ENCODE measurements around the gene COPS2.

COPS2 gene

GRCh38 chr15:49131403-49131802 is 24.0 kb downstream of the COPS2 start:
- DNase-seq = no peak
- H3K23ac ChIP-seq (ENCODE audit: low read length) = no peak overlapping the region
- no peak overlapping the region for H3K18ac ChIP-seq (ENCODE audit: low read length)
- H4K8ac ChIP-seq (ENCODE audit: low read depth, low read length) = no peak overlapping the region
- no peak overlapping the region for H3K9ac ChIP-seq (ENCODE audit: low read length)
- no peak overlapping the region for H2BK15ac ChIP-seq (replicated peaks; ENCODE audit: low read depth)
- no peak overlapping the region for H3K4me2 ChIP-seq (ENCODE audit: low read length)
- H2BK120ac ChIP-seq (ENCODE audit: low read depth, low read length) = no peak overlapping the region
- no peak overlapping the region for H3K27ac ChIP-seq (ENCODE audit: low read depth, low read length)
- no peak overlapping the region for H4K5ac ChIP-seq (ENCODE audit: low read length)
- no peak overlapping the region for H2BK5ac ChIP-seq (ENCODE audit: low read length)
- no peak overlapping the region for H3K4me3 ChIP-seq (ENCODE audit: low read length)
- no peaks in the 10 kb centered on the region for H3K79me2 ChIP-seq (ENCODE audit: control insufficient read depth, insufficient read depth, low read length)
- H3K79me1 ChIP-seq (ENCODE audit: low read length) = no peaks in the 10 kb centered on the region
- H3K56ac ChIP-seq (ENCODE audit: low read length) = no peak overlapping the region
- H3K4me1 ChIP-seq (ENCODE audit: control insufficient read depth, low read depth, low read length) = no peaks in the 10 kb centered on the region
- WGBS (ENCODE audit: extremely low coverage, insufficient coverage, low lambda C conversion rate) = no CpG with 5 or more reads among the region's 3 CpGs
- H3K27me3 ChIP-seq (ENCODE audit: insufficient read depth, low read length, poor library complexity) = no peaks in the 10 kb centered on the region
- no peak overlapping the region for H2AK5ac ChIP-seq (ENCODE audit: low read length)
- H3K4ac ChIP-seq (ENCODE audit: low read depth, low read length) = no peak overlapping the region
- H3K36me3 ChIP-seq (ENCODE audit: control insufficient read depth, insufficient read depth, low read length) = peaks cover 2% of the 10 kb centered on the region

GRCh38 chr15:49124371-49124770 is 31.0 kb downstream of the COPS2 start:
- no CpG with 5 or more reads among the region's 2 CpGs for WGBS (ENCODE audit: extremely low coverage, insufficient coverage, low lambda C conversion rate)
- H3K27ac ChIP-seq (ENCODE audit: low read depth, low read length) = no peak overlapping the region
- H3K56ac ChIP-seq (ENCODE audit: low read length) = no peak overlapping the region
- H2BK120ac ChIP-seq (ENCODE audit: low read depth, low read length) = no peak overlapping the region
- H3K23ac ChIP-seq (ENCODE audit: low read length) = no peak overlapping the region
- H3K79me1 ChIP-seq (ENCODE audit: low read length) = no peaks in the 10 kb centered on the region
- DNase-seq = no peak
- H3K4ac ChIP-seq (ENCODE audit: low read depth, low read length) = no peak overlapping the region
- H3K4me2 ChIP-seq (ENCODE audit: low read length) = no peak overlapping the region
- H2BK15ac ChIP-seq (replicated peaks; ENCODE audit: low read depth) = no peak overlapping the region
- no peaks in the 10 kb centered on the region for H3K4me1 ChIP-seq (ENCODE audit: control insufficient read depth, low read depth, low read length)
- H3K36me3 ChIP-seq (ENCODE audit: control insufficient read depth, insufficient read depth, low read length) = peaks cover 2% of the 10 kb centered on the region
- H3K4me3 ChIP-seq (ENCODE audit: low read length) = no peak overlapping the region
- no peaks in the 10 kb centered on the region for H3K27me3 ChIP-seq (ENCODE audit: insufficient read depth, low read length, poor library complexity)
- H2BK5ac ChIP-seq (ENCODE audit: low read length) = no peak overlapping the region
- no peak overlapping the region for H4K5ac ChIP-seq (ENCODE audit: low read length)
- H2AK5ac ChIP-seq (ENCODE audit: low read length) = no peak overlapping the region
- H3K79me2 ChIP-seq (ENCODE audit: control insufficient read depth, insufficient read depth, low read length) = no peaks in the 10 kb centered on the region
- H4K8ac ChIP-seq (ENCODE audit: low read depth, low read length) = no peak overlapping the region
- H3K9ac ChIP-seq (ENCODE audit: low read length) = no peak overlapping the region
- no peak overlapping the region for H3K18ac ChIP-seq (ENCODE audit: low read length)

GRCh38 chr15:49122541-49123062 is 32.8 kb downstream of the COPS2 start:
- H2AK5ac ChIP-seq (ENCODE audit: low read length) = no peak overlapping the region
- no peaks in the 10 kb centered on the region for H3K4me1 ChIP-seq (ENCODE audit: control insufficient read depth, low read depth, low read length)
- no peak overlapping the region for H3K4me2 ChIP-seq (ENCODE audit: low read length)
- no peaks in the 10 kb centered on the region for H3K79me1 ChIP-seq (ENCODE audit: low read length)
- no peaks in the 10 kb centered on the region for H3K27me3 ChIP-seq (ENCODE audit: insufficient read depth, low read length, poor library complexity)
- H3K36me3 ChIP-seq (ENCODE audit: control insufficient read depth, insufficient read depth, low read length) = no peaks in the 10 kb centered on the region
- no peak overlapping the region for H3K56ac ChIP-seq (ENCODE audit: low read length)
- no peak overlapping the region for H3K9ac ChIP-seq (ENCODE audit: low read length)
- no peak overlapping the region for H3K27ac ChIP-seq (ENCODE audit: low read depth, low read length)
- H3K79me2 ChIP-seq (ENCODE audit: control insufficient read depth, insufficient read depth, low read length) = no peaks in the 10 kb centered on the region
- DNase-seq = no peak
- H2BK120ac ChIP-seq (ENCODE audit: low read depth, low read length) = no peak overlapping the region
- no peak overlapping the region for H3K4me3 ChIP-seq (ENCODE audit: low read length)
- WGBS (ENCODE audit: extremely low coverage, insufficient coverage, low lambda C conversion rate) = no CpG with 5 or more reads among the region's 1 CpG
- no peak overlapping the region for H3K18ac ChIP-seq (ENCODE audit: low read length)
- H3K4ac ChIP-seq (ENCODE audit: low read depth, low read length) = no peak overlapping the region
- no peak overlapping the region for H3K23ac ChIP-seq (ENCODE audit: low read length)
- no peak overlapping the region for H4K8ac ChIP-seq (ENCODE audit: low read depth, low read length)
- H4K5ac ChIP-seq (ENCODE audit: low read length) = no peak overlapping the region
- H2BK5ac ChIP-seq (ENCODE audit: low read length) = no peak overlapping the region
- H2BK15ac ChIP-seq (replicated peaks; ENCODE audit: low read depth) = no peak overlapping the region

- Histone ChIP-seq H2BK120ac (ENCODE audit: low read depth, low read length) (no peak overlapping the region), H3K18ac (ENCODE audit: low read length) (no peak overlapping the region)
Measured at GRCh38 chr15:49121901-49122300, 33.5 kb downstream of the COPS2 start.

GRCh38 chr15:49120832-49121231 is 34.6 kb downstream of the COPS2 start:
- Histone ChIP-seq H3K4me2 (ENCODE audit: low read length) (no peak overlapping the region), H4K5ac (ENCODE audit: low read length) (no peak overlapping the region), H3K36me3 (ENCODE audit: control insufficient read depth, insufficient read depth, low read length) (no peaks in the 10 kb centered on the region), H3K4ac (ENCODE audit: low read depth, low read length) (no peak overlapping the region), H3K56ac (ENCODE audit: low read length) (no peak overlapping the region), H3K4me1 (ENCODE audit: control insufficient read depth, low read depth, low read length) (no peaks in the 10 kb centered on the region), H2AK5ac (ENCODE audit: low read length) (no peak overlapping the region), H2BK15ac (replicated peaks; ENCODE audit: low read depth) (no peak overlapping the region), H3K23ac (ENCODE audit: low read length) (no peak overlapping the region), H3K79me2 (ENCODE audit: control insufficient read depth, insufficient read depth, low read length) (no peaks in the 10 kb centered on the region), H3K79me1 (ENCODE audit: low read length) (no peaks in the 10 kb centered on the region), H3K27me3 (ENCODE audit: insufficient read depth, low read length, poor library complexity) (no peaks in the 10 kb centered on the region), H4K8ac (ENCODE audit: low read depth, low read length) (no peak overlapping the region), H3K18ac (ENCODE audit: low read length) (no peak overlapping the region), H3K9ac (ENCODE audit: low read length) (no peak overlapping the region), H2BK120ac (ENCODE audit: low read depth, low read length) (no peak overlapping the region), H3K27ac (ENCODE audit: low read depth, low read length) (no peak overlapping the region), H2BK5ac (ENCODE audit: low read length) (no peak overlapping the region), H3K4me3 (ENCODE audit: low read length) (no peak overlapping the region)
- no peak for DNase-seq
- WGBS (ENCODE audit: extremely low coverage, insufficient coverage, low lambda C conversion rate) = no CpG with 5 or more reads among the region's 4 CpGs

More at GRCh38 chr15:49121901-49122300, 33.5 kb downstream of the COPS2 start:
- Histone ChIP-seq H4K5ac (ENCODE audit: low read length) (no peak overlapping the region), H4K8ac (ENCODE audit: low read depth, low read length) (no peak overlapping the region), H2AK5ac (ENCODE audit: low read length) (no peak overlapping the region), H3K23ac (ENCODE audit: low read length) (no peak overlapping the region), H3K4me1 (ENCODE audit: control insufficient read depth, low read depth, low read length) (no peaks in the 10 kb centered on the region), H3K36me3 (ENCODE audit: control insufficient read depth, insufficient read depth, low read length) (no peaks in the 10 kb centered on the region), H3K4me2 (ENCODE audit: low read length) (no peak overlapping the region), H2BK15ac (replicated peaks; ENCODE audit: low read depth) (no peak overlapping the region), H3K27me3 (ENCODE audit: insufficient read depth, low read length, poor library complexity) (no peaks in the 10 kb centered on the region), H3K27ac (ENCODE audit: low read depth, low read length) (no peak overlapping the region), H3K79me1 (ENCODE audit: low read length) (no peaks in the 10 kb centered on the region), H3K79me2 (ENCODE audit: control insufficient read depth, insufficient read depth, low read length) (no peaks in the 10 kb centered on the region), H3K4me3 (ENCODE audit: low read length) (no peak overlapping the region), H3K56ac (ENCODE audit: low read length) (no peak overlapping the region), H3K9ac (ENCODE audit: low read length) (no peak overlapping the region), H2BK5ac (ENCODE audit: low read length) (no peak overlapping the region), H3K4ac (ENCODE audit: low read depth, low read length) (no peak overlapping the region)
- WGBS (ENCODE audit: extremely low coverage, insufficient coverage, low lambda C conversion rate) = no CpG with 5 or more reads among the region's 1 CpG
- DNase-seq = no peak

- Histone ChIP-seq H2BK15ac (replicated peaks; ENCODE audit: low read depth) (no peak overlapping the region), H3K56ac (ENCODE audit: low read length) (no peak overlapping the region), H3K27me3 (ENCODE audit: insufficient read depth, low read length, poor library complexity) (no peaks in the 10 kb centered on the region), H3K79me2 (ENCODE audit: control insufficient read depth, insufficient read depth, low read length) (no peaks in the 10 kb centered on the region), H3K27ac (ENCODE audit: low read depth, low read length) (no peak overlapping the region), H3K4me1 (ENCODE audit: control insufficient read depth, low read depth, low read length) (no peaks in the 10 kb centered on the region), H3K4me3 (ENCODE audit: low read length) (no peak overlapping the region), H3K4ac (ENCODE audit: low read depth, low read length) (no peak overlapping the region), H2BK5ac (ENCODE audit: low read length) (no peak overlapping the region), H2AK5ac (ENCODE audit: low read length) (no peak overlapping the region), H3K79me1 (ENCODE audit: low read length) (no peaks in the 10 kb centered on the region), H3K4me2 (ENCODE audit: low read length) (no peak overlapping the region), H3K18ac (ENCODE audit: low read length) (no peak overlapping the region), H3K36me3 (ENCODE audit: control insufficient read depth, insufficient read depth, low read length) (no peaks in the 10 kb centered on the region), H4K8ac (ENCODE audit: low read depth, low read length) (no peak overlapping the region), H3K9ac (ENCODE audit: low read length) (no peak overlapping the region), H2BK120ac (ENCODE audit: low read depth, low read length) (no peak overlapping the region), H3K23ac (ENCODE audit: low read length) (no peak overlapping the region), H4K5ac (ENCODE audit: low read length) (no peak overlapping the region)
- no peak for DNase-seq
- no CpG with 5 or more reads among the region's 4 CpGs for WGBS (ENCODE audit: extremely low coverage, insufficient coverage, low lambda C conversion rate)
Measured at GRCh38 chr15:49116108-49116857, 39.1 kb downstream of the COPS2 start.
